Neural progenitor cell (in vitro differentiated cells): ENCODE results near the gene FRYL.

Experiments used
- CTCF ChIP-seq: fragments of 200-600 bp; sonication (generic); IDR thresholded peaks from 2 replicates; pipeline ENCODE4 v1.5.1; 2017; ENCODE audit warnings: antibody characterized with exemption, mild to moderate bottlenecking
- EZH2 ChIP-seq: fragments of 200-600 bp; sonication (generic); IDR thresholded peaks from 2 replicates; pipeline ENCODE4 v1.6.1; 2017; ENCODE audit warnings: antibody characterized with exemption, mild to moderate bottlenecking, moderate library complexity
- EZH2phosphoT487 ChIP-seq: fragments of 200-600 bp; sonication (generic); IDR thresholded peaks from 2 replicates; pipeline ENCODE4 v1.6.1; 2017; ENCODE audit warnings: antibody characterized with exemption

DNA sequence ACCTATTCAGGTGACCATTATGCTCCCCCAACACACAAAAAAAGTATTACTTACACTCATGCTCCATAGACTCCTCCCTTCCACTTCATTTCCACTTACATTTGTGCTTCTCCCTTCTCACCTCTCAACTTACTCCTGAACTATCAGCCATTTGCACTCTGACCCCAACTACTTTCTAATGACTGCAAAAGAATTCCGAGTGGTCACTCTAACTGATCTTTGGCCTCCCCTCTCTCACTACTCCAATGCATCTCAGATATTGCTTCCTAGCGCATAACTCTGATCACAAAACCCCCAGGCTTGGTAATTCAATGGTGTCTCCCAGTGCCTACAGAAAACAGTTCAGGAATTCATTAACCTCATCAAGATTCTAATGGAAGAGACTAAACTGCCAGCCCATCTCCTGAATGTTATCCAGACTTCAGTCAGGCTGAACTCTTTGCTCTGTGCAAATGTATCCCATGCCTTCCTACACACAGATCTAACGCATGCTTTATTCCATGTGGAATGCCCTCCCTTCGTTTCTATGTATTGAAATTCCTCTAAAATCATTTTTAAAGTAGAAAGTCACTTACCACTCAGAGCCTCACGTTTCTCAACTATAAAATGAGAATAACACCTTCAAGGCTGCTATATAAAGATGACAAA lies 61.1 kb downstream of the FRYL start:
- TF ChIP-seq CTCF, result no peak
- TF ChIP-seq EZH2phosphoT487, result no peak
- no peak for TF ChIP-seq EZH2
